Middle frontal gyrus (tissue), 1 donor: ENCODE data around the gene CDK5RAP2.
A peak's percentile ranks its signal among the peaks of the same experiment; 100 is the strongest.
"Not testable (repeated sequence)": the region's sequence is repeated elsewhere in the genome, so short reads cannot be mapped to it uniquely, and the experiment has no call there.

Experiments
- DNase-seq: peaks from one replicate; pipeline ENCODE4 v3.0.0-alpha.2; 2015; ENCODE audit warnings: low spot score; ENCODE audit errors: extremely low spot score

CDK5RAP2 gene

GRCh38 chr9:120545701-120546550 is 34.0 kb downstream of the CDK5RAP2 start:
- no peak for DNase-seq

DNA sequence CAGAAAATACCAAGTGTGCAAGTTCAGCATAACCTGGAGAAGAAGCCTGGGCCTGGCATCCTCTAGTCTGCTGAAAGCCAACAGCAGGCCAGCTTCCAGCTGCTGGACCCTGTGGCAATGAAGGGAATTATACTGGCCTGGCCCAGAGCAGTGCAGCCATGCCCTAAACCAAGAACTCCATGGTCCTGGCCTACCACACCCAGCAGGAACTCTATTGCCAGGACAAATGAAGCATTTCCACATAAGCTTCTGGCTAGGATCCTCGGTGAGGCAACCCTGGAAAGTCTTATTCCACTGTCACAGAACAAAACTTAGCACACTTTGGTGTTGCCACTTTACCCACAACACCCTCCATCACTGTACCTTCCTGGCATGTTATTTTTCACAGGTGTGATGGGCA is 35.5 kb downstream of the CDK5RAP2 start:
- DNase-seq = no peak

DNA sequence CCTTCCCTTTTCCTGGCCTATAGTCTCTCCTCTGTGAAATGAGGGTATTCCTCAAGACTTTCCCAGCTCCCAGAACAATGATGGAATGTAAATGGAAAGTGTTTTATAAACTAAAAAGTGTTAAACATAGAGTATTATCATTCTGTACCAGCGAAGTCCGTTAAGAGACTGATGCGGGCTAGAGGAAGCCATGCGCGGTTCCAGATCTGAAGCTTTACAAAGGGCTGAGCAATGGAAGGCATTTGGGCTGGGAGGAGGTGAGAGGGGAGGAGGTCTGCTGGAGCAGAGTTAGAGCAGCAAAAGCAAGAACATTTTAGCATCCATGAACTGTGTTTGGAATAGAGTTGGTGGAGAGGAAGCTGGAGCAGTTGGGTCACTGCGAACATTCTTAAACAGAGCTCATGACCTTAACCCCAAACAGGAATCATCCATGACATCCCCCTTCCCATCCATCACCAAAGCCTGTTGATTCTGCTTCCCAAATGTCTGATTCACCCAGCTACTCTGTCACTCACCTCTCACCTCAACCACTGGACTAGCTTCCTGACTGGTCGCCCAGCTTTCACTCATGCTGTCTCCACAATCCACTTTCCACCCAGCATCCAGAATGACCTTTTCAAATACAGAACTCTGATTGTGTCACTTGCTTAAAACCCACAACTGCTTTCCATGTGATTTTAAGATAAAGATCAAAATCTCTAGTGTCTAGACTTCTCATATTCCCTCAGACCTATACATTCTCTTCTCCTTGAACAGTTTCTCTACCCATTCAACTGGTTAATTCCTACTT is 37.1 kb downstream of the CDK5RAP2 start:
- DNase-seq = no peak

- no peak for DNase-seq
Observed at GRCh38 chr9:120541921-120542320, 38.0 kb downstream of the CDK5RAP2 start.

DNA sequence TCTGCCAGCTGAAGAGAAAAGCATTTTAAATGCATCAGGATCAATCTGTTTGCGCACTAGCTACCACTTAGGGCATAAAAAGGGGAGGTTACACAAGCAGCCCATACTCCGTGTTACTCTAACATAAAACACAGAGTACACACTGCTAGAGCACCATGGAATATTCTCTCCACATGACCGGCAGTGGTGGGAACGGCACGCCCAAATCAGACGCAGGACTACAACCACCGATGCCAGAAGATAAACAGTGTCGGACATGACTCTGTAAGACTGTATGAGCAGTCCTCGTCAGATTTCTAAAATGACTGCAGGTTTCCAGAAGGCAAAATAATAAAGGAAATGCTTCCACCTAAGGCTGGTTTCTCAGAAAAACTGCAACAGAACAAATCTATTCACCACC is 40.0 kb downstream of the CDK5RAP2 start:
- DNase-seq = no peak

DNA sequence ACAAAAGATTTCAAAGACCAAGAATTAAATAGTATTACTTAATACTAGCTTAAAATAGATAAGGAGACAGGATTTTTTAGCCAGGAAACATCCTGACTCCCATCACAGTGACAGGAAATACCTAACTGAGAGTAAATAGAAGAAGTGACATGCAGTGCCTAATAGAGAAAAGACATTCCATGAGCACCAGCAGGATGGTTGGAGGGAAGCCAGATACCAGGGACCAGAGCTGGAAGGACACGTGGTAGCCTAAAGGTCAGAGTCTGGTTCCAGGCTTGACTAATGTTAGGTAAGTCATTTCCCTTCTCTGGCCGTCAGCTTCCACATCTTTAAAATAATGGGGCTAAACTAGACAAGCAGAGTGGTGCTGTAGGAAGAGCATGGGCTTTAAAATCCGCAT is 41.6 kb downstream of the CDK5RAP2 start:
- no peak for DNase-seq

- DNase-seq = no peak
Observed at GRCh38 chr9:120536949-120537640, 42.9 kb downstream of the CDK5RAP2 start.

DNA sequence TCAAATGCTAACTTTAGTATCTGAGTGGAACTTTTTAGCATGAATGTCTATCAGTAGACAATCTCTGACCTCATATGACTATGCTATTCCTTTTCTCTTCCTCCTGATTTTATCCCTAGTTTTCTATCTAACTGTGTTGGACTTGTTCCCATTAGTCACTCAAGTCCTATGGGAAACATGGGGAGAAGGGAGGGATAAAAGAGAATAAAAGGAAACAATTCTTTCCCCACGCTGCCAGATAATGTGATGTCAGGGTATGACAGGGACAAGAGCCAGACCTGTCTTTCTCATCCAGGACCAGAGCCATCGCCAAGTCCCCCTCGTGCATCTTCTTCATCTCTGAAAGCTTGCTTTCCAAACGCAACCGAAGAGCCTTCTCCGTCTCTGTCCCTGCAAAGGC is 43.9 kb downstream of the CDK5RAP2 start:
- no peak for DNase-seq

- DNase-seq = no peak
Observed at GRCh38 chr9:120534266-120534665, 45.7 kb downstream of the CDK5RAP2 start.

GRCh38 chr9:120532891-120533290 is 47.1 kb downstream of the CDK5RAP2 start:
- DNase-seq = no peak

DNA sequence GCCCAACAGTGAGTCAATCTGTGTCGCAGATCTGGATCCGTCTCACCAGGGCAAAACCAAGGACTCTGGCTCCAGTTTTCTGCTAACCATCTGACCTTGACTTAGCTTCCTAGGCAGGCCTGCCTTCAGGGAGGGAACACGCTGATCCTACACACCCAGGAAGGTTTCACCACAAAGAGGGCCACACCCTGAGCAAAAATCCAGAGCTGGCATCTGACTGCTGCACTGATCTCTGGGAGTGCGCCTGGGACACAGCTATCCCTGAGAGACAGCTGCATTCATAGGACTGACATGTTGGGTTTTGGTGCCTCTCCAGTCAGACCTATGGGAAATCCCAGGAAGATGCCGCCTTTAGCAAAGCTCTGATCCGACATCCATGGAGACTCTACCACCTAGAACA is 47.5 kb downstream of the CDK5RAP2 start:
- no peak for DNase-seq

- DNase-seq = peak; percentile 30
Observed at GRCh38 chr9:120531683-120532300, 48.2 kb downstream of the CDK5RAP2 start.

DNA sequence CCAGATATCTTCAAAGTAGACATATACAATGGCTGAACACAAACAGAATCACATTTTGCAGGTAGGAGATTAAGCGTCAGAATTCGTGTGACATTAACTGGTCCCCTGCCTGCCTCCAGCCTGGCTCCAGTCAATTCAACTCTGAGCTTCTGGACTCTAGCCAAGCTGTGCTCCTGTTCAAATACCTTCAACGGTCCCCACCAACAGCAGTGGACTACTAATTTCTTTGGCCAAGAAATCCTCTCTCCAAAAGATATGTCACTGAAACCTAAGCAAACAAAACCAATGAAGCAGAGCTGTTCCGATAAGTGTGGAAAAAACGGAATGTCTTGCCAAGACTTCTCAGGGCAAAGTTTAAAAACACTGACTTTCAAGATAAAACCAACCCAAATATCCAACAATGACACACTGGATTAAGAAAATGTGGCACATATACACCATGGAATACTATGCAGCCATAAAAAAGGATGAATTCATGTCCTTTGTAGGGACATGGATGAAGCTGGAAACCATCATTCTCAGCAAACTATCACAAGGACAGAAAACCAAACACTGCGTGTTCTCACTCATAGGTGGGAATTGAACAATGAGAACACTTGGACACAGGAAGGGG is 49.6 kb downstream of the CDK5RAP2 start:
- DNase-seq = not testable (repeated sequence)

- no peak for DNase-seq
Observed at GRCh38 chr9:120528829-120529228, 51.1 kb downstream of the CDK5RAP2 start.

- DNase-seq = no peak
Observed at GRCh38 chr9:120528327-120528726, 51.6 kb downstream of the CDK5RAP2 start.

DNA sequence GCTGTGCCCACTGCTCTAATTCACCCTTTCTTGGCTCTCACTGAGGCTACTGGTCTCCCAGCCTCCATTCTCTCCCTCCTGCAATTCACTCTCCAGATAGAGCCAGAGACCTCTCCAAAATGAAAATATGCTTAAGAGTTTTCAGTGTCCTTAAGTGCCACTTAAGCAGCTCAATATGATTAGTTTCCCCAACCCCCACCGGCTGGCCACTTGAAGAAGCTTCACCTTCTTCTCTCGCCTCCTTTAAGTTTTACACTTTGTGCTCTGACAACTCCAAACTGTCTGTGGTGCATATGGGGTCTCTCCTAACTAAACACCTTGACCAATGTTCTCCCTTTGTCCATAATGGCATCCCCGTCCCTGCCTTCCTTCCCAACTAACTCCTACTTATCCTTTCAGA is 53.4 kb downstream of the CDK5RAP2 start:
- no peak for DNase-seq

DNA sequence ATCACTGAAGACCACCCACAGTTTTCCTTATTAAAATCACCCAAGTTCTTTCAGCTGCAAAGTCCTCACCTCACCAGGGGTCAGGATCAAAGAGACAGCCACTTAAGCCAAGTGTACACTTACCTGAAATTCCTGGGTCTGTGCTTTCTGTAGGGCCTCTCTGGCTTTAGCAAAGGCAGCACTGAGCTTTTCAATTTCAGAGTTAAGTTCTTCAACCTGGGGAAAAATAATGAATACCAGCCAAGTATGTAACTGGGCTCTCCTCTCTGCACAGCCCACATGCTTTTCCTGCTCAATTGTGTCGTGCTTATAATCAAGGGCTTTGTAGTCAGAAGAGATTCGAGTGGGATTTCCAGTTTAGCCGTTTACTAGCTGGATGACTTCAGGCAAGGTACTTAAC is 55.1 kb downstream of the CDK5RAP2 start:
- DNase-seq = no peak

DNA sequence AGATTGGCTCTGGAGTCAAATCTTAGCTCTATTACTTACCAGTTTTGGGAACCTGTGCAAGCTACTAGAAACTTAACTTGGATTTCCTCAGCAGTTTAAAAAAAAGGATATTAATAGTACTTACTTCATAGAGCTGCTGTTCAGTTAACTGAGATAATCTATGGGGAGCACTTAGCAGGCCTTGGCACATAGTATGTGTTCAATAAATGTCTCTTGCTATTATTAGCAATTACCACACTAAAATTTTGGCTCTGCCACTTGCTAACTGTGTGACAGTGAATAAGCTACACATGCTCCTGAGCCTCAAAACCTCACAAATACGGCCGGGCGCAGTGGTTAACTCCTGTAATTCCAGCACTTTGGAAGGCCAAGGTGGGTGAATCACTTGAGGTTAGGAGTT is 55.9 kb downstream of the CDK5RAP2 start:
- DNase-seq = no peak

DNA sequence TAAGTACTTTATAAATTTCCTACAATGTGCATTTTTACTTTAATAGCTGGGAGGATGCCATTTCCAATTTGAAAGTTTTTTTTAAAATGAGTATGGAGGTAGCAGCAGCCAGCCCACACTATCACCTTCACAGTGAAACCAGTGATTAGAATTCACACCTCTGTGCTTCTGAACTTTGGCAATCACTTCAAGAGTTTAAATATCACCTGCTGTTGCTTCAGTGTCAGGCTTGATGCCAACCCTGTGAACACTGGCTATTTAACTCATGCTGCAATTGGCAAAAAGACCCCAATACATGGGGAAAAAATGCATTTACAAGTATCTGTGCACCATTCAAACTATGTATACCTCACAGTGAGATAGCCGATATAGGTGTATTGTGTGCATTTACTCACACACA is 57.4 kb downstream of the CDK5RAP2 start:
- no peak for DNase-seq

GRCh38 chr9:120522032-120522431 is 57.9 kb downstream of the CDK5RAP2 start:
- no peak for DNase-seq

- DNase-seq = no peak
Observed at GRCh38 chr9:120521101-120521500, 58.9 kb downstream of the CDK5RAP2 start.
